T-helper 2 cell treated with Interferon-gamma antibody and Interleukin-4, amounts not matched to agents 5 μg/mL and 100 μg/mL, for 36 hours (primary cell): Measurements from ENCODE around the gene CPA2.

ENCODE experiments used
- DNase-seq: peaks from one replicate; pipeline ENCODE4 v3.0.0; 2021; ENCODE audit warnings: low spot score
- H3K27ac Mint-ChIP-seq: one replicate; pipeline ENCODE4 v1.8.0; 2021; ENCODE audit warnings: mild to moderate bottlenecking, mixed read lengths
- H3K27me3 Mint-ChIP-seq: one replicate; pipeline ENCODE4 v1.8.0; 2021; ENCODE audit warnings: low read depth, mixed read lengths
- H3K36me3 Mint-ChIP-seq: one replicate; pipeline ENCODE4 v1.8.0; 2021; ENCODE audit warnings: low read depth, mixed read lengths
- H3K4me1 Mint-ChIP-seq: one replicate; pipeline ENCODE4 v1.8.0; 2021; ENCODE audit warnings: low read depth, mixed read lengths
- H3K4me3 Mint-ChIP-seq: one replicate; pipeline ENCODE4 v1.8.0; 2022; ENCODE audit warnings: mild to moderate bottlenecking, moderate library complexity, mixed read lengths
- H3K9me3 Mint-ChIP-seq: one replicate; pipeline ENCODE4 v1.8.0; 2021; ENCODE audit warnings: mixed read lengths

CPA2 gene

GRCh38 chr7:130268463-130269317, 2.0 kb downstream of the CPA2 start:
- H3K4me1 Mint-ChIP-seq, result no peaks in the 10 kb centered on the region

GRCh38 chr7:130269318-130269694, 2.6 kb downstream of the CPA2 start:
- no peaks in the 10 kb centered on the region for H3K4me1 Mint-ChIP-seq
- no peaks in the 10 kb centered on the region for H3K36me3 Mint-ChIP-seq
- H3K4me3 Mint-ChIP-seq, result no peak overlapping the region
- H3K27me3 Mint-ChIP-seq, result peaks cover 6% of the 10 kb centered on the region
- H3K9me3 Mint-ChIP-seq, result no peaks in the 10 kb centered on the region
- H3K27ac Mint-ChIP-seq, result no peak overlapping the region
- no peak for DNase-seq

More at GRCh38 chr7:130268463-130269317, 2.0 kb downstream of the CPA2 start:
- H3K4me3 Mint-ChIP-seq, result no peak overlapping the region
- H3K9me3 Mint-ChIP-seq, result no peaks in the 10 kb centered on the region
- H3K27ac Mint-ChIP-seq, result no peak overlapping the region
- no peaks in the 10 kb centered on the region for H3K36me3 Mint-ChIP-seq
- H3K27me3 Mint-ChIP-seq, result peaks cover 4% of the 10 kb centered on the region
- DNase-seq, result no peak

- no peaks in the 10 kb centered on the region for H3K4me1 Mint-ChIP-seq
- H3K36me3 Mint-ChIP-seq, result no peaks in the 10 kb centered on the region
- no peak overlapping the region for H3K27ac Mint-ChIP-seq
- peaks cover 6% of the 10 kb centered on the region for H3K27me3 Mint-ChIP-seq
- no peaks in the 10 kb centered on the region for H3K9me3 Mint-ChIP-seq
- H3K4me3 Mint-ChIP-seq, result no peak overlapping the region
- no peak for DNase-seq
These were observed 4.5 kb downstream of the CPA2 start for GRCh38 chr7:130270947-130271800.

GRCh38 chr7:130272381-130273080, 5.9 kb downstream of the CPA2 start:
- DNase-seq, result no peak
- H3K4me1 Mint-ChIP-seq, result peaks cover 7% of the 10 kb centered on the region
- no peaks in the 10 kb centered on the region for H3K36me3 Mint-ChIP-seq
- peaks cover 6% of the 10 kb centered on the region for H3K27me3 Mint-ChIP-seq
- no peaks in the 10 kb centered on the region for H3K9me3 Mint-ChIP-seq
- H3K4me3 Mint-ChIP-seq, result no peak overlapping the region
- H3K27ac Mint-ChIP-seq, result no peak overlapping the region

GRCh38 chr7:130273081-130273932, 6.6 kb downstream of the CPA2 start:
- no peaks in the 10 kb centered on the region for H3K9me3 Mint-ChIP-seq
- no peaks in the 10 kb centered on the region for H3K36me3 Mint-ChIP-seq
- H3K27ac Mint-ChIP-seq, result no peak overlapping the region
- H3K4me3 Mint-ChIP-seq, result peak overlapping the region; percentile 30
- peaks cover 7% of the 10 kb centered on the region for H3K4me1 Mint-ChIP-seq
- no peak for DNase-seq
- peaks cover 2% of the 10 kb centered on the region for H3K27me3 Mint-ChIP-seq

GRCh38 chr7:130273933-130274255, 7.2 kb downstream of the CPA2 start:
- no peak for DNase-seq
- H3K36me3 Mint-ChIP-seq, result no peaks in the 10 kb centered on the region
- H3K4me1 Mint-ChIP-seq, result peaks cover 7% of the 10 kb centered on the region
- no peak overlapping the region for H3K27ac Mint-ChIP-seq
- peak overlapping the region; percentile 35 for H3K4me3 Mint-ChIP-seq
- H3K9me3 Mint-ChIP-seq, result no peaks in the 10 kb centered on the region
- peaks cover 2% of the 10 kb centered on the region for H3K27me3 Mint-ChIP-seq

GRCh38 chr7:130274296-130274695, 7.6 kb downstream of the CPA2 start:
- Mint-ChIP-seq H3K9me3 (no peaks in the 10 kb centered on the region), H3K4me3 (peak overlapping the region; percentile 35), H3K27me3 (peaks cover 2% of the 10 kb centered on the region), H3K27ac (no peak overlapping the region), H3K4me1 (peaks cover 7% of the 10 kb centered on the region), H3K36me3 (no peaks in the 10 kb centered on the region)
- no peak for DNase-seq

- no peak for DNase-seq
- Mint-ChIP-seq H3K27me3 (peaks cover 2% of the 10 kb centered on the region), H3K36me3 (no peaks in the 10 kb centered on the region), H3K27ac (no peak overlapping the region), H3K4me1 (peaks cover 7% of the 10 kb centered on the region), H3K4me3 (no peak overlapping the region), H3K9me3 (no peaks in the 10 kb centered on the region)
These were observed 8.4 kb downstream of the CPA2 start for GRCh38 chr7:130274983-130275591.

- Mint-ChIP-seq H3K9me3 (no peaks in the 10 kb centered on the region), H3K27me3 (peaks cover 2% of the 10 kb centered on the region), H3K36me3 (no peaks in the 10 kb centered on the region), H3K4me1 (peaks cover 7% of the 10 kb centered on the region), H3K27ac (no peak overlapping the region), H3K4me3 (no peak overlapping the region)
- DNase-seq, result no peak
These were observed 9.2 kb downstream of the CPA2 start for GRCh38 chr7:130275826-130276297.

GRCh38 chr7:130276796-130277762, 10.4 kb downstream of the CPA2 start:
- peaks cover 7% of the 10 kb centered on the region for H3K4me1 Mint-ChIP-seq
- no peak overlapping the region for H3K4me3 Mint-ChIP-seq
- H3K27ac Mint-ChIP-seq, result no peak overlapping the region
- peak; percentile 59 for DNase-seq
- peaks cover 2% of the 10 kb centered on the region for H3K27me3 Mint-ChIP-seq
- H3K9me3 Mint-ChIP-seq, result no peaks in the 10 kb centered on the region
- no peaks in the 10 kb centered on the region for H3K36me3 Mint-ChIP-seq

GRCh38 chr7:130277763-130278643, 11.3 kb downstream of the CPA2 start:
- Mint-ChIP-seq H3K4me1 (peaks cover 7% of the 10 kb centered on the region), H3K36me3 (no peaks in the 10 kb centered on the region), H3K9me3 (no peaks in the 10 kb centered on the region), H3K4me3 (no peak overlapping the region), H3K27me3 (peaks cover 2% of the 10 kb centered on the region), H3K27ac (no peak overlapping the region)
- no peak for DNase-seq
